Ishikawa (cell line): Measurements from ENCODE around the gene SCFD2.

Experiments
- EP300 ChIP-seq: IDR thresholded peaks from 2 replicates; pipeline ENCODE4 v1.6.1; 2012; ENCODE audit warnings: borderline replicate concordance
- RAD21 ChIP-seq: IDR thresholded peaks from 2 replicates; pipeline ENCODE4 v1.6.1; 2012; ENCODE audit warnings: low read depth
- REST ChIP-seq: IDR thresholded peaks from 2 replicates; pipeline ENCODE4 v1.6.1; 2012; ENCODE audit warnings: low read depth, mild to moderate bottlenecking
- TCF12 ChIP-seq: IDR thresholded peaks from 2 replicates; pipeline ENCODE4 v1.6.1; 2012; ENCODE audit warnings: low read depth
- YY1 ChIP-seq: IDR thresholded peaks from 2 replicates; pipeline ENCODE4 v1.6.1; 2012; ENCODE audit warnings: low read depth
- ZBTB7A ChIP-seq: IDR thresholded peaks from 2 replicates; pipeline ENCODE4 v1.6.1; 2012; ENCODE audit warnings: low read depth

DNA sequence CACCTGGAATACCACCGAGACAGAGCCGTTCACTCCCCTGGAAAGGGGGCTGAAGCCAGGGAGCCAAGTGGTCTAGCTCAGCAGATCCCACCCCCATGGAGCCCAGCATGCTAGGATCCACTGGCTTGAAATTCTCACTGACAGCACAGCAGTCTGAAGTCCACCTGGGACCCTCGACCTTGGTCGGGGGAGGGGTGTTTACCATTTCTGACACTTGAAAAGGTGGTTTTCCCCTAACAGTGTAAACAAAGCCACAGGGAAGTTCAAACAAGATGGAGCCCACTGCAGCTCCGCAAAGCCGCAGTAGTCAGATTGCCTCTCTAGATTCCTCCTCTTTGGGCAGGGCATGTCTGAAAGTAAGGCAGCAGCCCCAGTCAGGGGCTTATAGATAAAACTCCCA lies 260.5 kb downstream of the SCFD2 start:
- TF ChIP-seq REST (no peak), RAD21 (no peak), EP300 (no peak), YY1 (no peak), ZBTB7A (no peak), TCF12 (no peak)
